H1 (cell line): Measurements from ENCODE around the gene EWSR1. TPM values are rescaled to one million over a fixed set of nuclear protein-coding genes. Genes with fewer than 3 reads are reported as not detected.

ENCODE experiments used
- CTCF ChIA-PET: fragments of 300-600 bp; sonication (Branson Sonifier 250); formaldehyde crosslinking; loops from one replicate; lab custom pipeline; 2021; ENCODE audit not compliant: partially characterized antibody; lab: Charles Lee
- POLR2A ChIA-PET: fragments of 300-600 bp; sonication (Branson Sonifier 250); formaldehyde crosslinking; loops from one replicate; lab custom pipeline; 2021; ENCODE audit warnings: inconsistent platforms; ENCODE audit not compliant: partially characterized antibody; lab: Charles Lee
- DNase-seq, 2 experiments: peaks; one replicate each; pipeline versions ENCODE4 v3.0.0 to v3.0.0-alpha.2; 2010 to 2022; ENCODE audit warnings: low spot score in 2 of 2, low read depth in 1 of 2, mixed read lengths in 1 of 2
- FAIRE-seq: peaks from 2 replicates; lab custom pipeline; 2011; peaks lifted over from hg19 to GRCh38; lab: Jason Lieb, UNC
- H2AFZ ChIP-seq: 2 replicates; pipeline ENCODE4 v1.8.1; 2012; ENCODE audit warnings: low read length, inconsistent platforms
- H2AK5ac ChIP-seq: 2 replicates; pipeline ENCODE4 v1.6.1; 2013; ENCODE audit warnings: low read depth, low read length
- H2BK120ac ChIP-seq: replicated peaks from 2 replicates; pipeline ENCODE3; 2013; ENCODE audit warnings: low read depth, low read length, inconsistent platforms
- H2BK12ac ChIP-seq: 2 replicates; pipeline ENCODE4 v1.6.1; 2013; ENCODE audit warnings: low read depth, low read length
- H2BK15ac ChIP-seq: 2 replicates; pipeline ENCODE4 v1.6.1; 2013; ENCODE audit warnings: low read length
- H2BK20ac ChIP-seq: 2 replicates; pipeline ENCODE4 v1.6.1; 2013; ENCODE audit warnings: low read length
- H2BK5ac ChIP-seq: 2 replicates; pipeline ENCODE4 v1.6.1; 2013; ENCODE audit warnings: low read depth, low read length
- H3K14ac ChIP-seq: 2 replicates; pipeline ENCODE4 v1.6.1; 2013; ENCODE audit warnings: inconsistent platforms; ENCODE audit not compliant: insufficient read length
- H3K18ac ChIP-seq: 2 replicates; pipeline ENCODE4 v1.6.1; 2013; ENCODE audit warnings: low read length; ENCODE audit errors: extremely low read depth
- H3K23ac ChIP-seq: 2 replicates; pipeline ENCODE4 v1.6.1; 2013; ENCODE audit warnings: inconsistent platforms; ENCODE audit not compliant: insufficient read length
- H3K23me2 ChIP-seq: 2 replicates; pipeline ENCODE4 v1.6.1; 2013; ENCODE audit warnings: low read depth, low read length
- H3K27ac ChIP-seq: 2 replicates; pipeline ENCODE4 v1.6.1; 2011; ENCODE audit warnings: low read depth, low read length, inconsistent platforms
- H3K27me3 ChIP-seq, 4 experiments: replicated peaks in 1 of 4; 1 replicate in 1 of 4; 2 replicates in 3 of 4; pipeline versions ENCODE4 v1.6.1 to v1.8.1; 2011 to 2013; ENCODE audit warnings: low read length in 3 of 4, mild to moderate bottlenecking in 3 of 4, inconsistent platforms in 2 of 4, mixed read lengths in 2 of 4, moderate library complexity in 1 of 4; ENCODE audit not compliant: control insufficient read depth in 3 of 4, insufficient read depth in 3 of 4; ENCODE audit errors: extremely low read depth in 1 of 4
- H3K36me3 ChIP-seq, 4 experiments: 2 replicates each; pipeline versions ENCODE4 v1.6.1 to v1.8.1; 2011 to 2013; ENCODE audit warnings: mild to moderate bottlenecking in 4 of 4, low read length in 3 of 4, moderate library complexity in 2 of 4, control low read depth in 1 of 4, inconsistent platforms in 1 of 4; ENCODE audit not compliant: insufficient read depth in 4 of 4, control insufficient read depth in 2 of 4
- H3K4ac ChIP-seq: replicated peaks from 2 replicates; pipeline ENCODE3; 2013; ENCODE audit warnings: low read length, low read depth, mixed read lengths, inconsistent platforms; ENCODE audit not compliant: insufficient read length
- H3K4me1 ChIP-seq, 4 experiments: replicated peaks in 1 of 4; 1 replicate in 1 of 4; 2 replicates in 3 of 4; pipeline versions ENCODE4 v1.6.1 to v1.8.1; 2011 to 2013; ENCODE audit warnings: low read length in 3 of 4, inconsistent platforms in 2 of 4, mixed read lengths in 1 of 4; ENCODE audit not compliant: insufficient read depth in 4 of 4, control insufficient read depth in 3 of 4
- H3K4me2 ChIP-seq, 2 experiments: 2 replicates each; pipeline versions ENCODE4 v1.6.1 to v1.8.1; 2011 to 2013; ENCODE audit warnings: low read depth in 2 of 2, low read length in 2 of 2, control low read depth in 1 of 2, inconsistent platforms in 1 of 2, mild to moderate bottlenecking in 1 of 2; ENCODE audit not compliant: insufficient read depth in 1 of 2
- H3K4me3 ChIP-seq, 4 experiments: fragments of 200-600, 300-600 bp in 1 of 4; sonication (generic), shearing (Covaris generic), sonication (Bioruptor Twin) in 1 of 4; 2 replicates each; pipeline versions ENCODE4 v1.5.1 to v1.8.1; 2011 to 2016; ENCODE audit warnings: low read length in 4 of 4, low read depth in 3 of 4, control low read depth in 2 of 4, inconsistent platforms in 2 of 4, mild to moderate bottlenecking in 2 of 4, mixed read lengths in 1 of 4, moderate library complexity in 1 of 4; ENCODE audit not compliant: insufficient read depth in 2 of 4; ENCODE audit errors: extremely low read depth in 1 of 4
- H3K56ac ChIP-seq: replicated peaks from 2 replicates; pipeline ENCODE3; 2013; ENCODE audit warnings: low read depth, mild to moderate bottlenecking, mixed read lengths, low read length, inconsistent platforms; ENCODE audit not compliant: insufficient read length
- H3K79me1 ChIP-seq: 2 replicates; pipeline ENCODE4 v1.6.1; 2013; ENCODE audit warnings: low read depth, low read length, control low read depth
- H3K79me2 ChIP-seq, 2 experiments: 2 replicates each; pipeline versions ENCODE4 v1.6.1 to v1.8.1; 2012 to 2013; ENCODE audit warnings: low read length in 2 of 2, mild to moderate bottlenecking in 2 of 2, inconsistent platforms in 1 of 2; ENCODE audit not compliant: insufficient read depth in 2 of 2, control insufficient read depth in 1 of 2
- H3K9ac ChIP-seq, 4 experiments: replicated peaks in 1 of 4; 1 replicate in 1 of 4; 2 replicates in 3 of 4; pipeline versions ENCODE4 v1.6.1 to v1.8.1; 2011 to 2013; ENCODE audit warnings: low read depth in 3 of 4, low read length in 3 of 4, control low read depth in 2 of 4, mild to moderate bottlenecking in 2 of 4, moderate library complexity in 2 of 4, inconsistent platforms in 1 of 4; ENCODE audit errors: extremely low read depth in 1 of 4
- H3K9me3 ChIP-seq, 2 experiments: 2 replicates each; pipeline versions ENCODE4 v1.6.1 to v1.8.1; 2012 to 2013; ENCODE audit warnings: mild to moderate bottlenecking in 2 of 2, moderate library complexity in 2 of 2, control low read depth in 1 of 2, inconsistent platforms in 1 of 2, low read depth in 1 of 2, low read length in 1 of 2, mixed read lengths in 1 of 2; ENCODE audit not compliant: insufficient read depth in 2 of 2
- H4K20me1 ChIP-seq, 2 experiments: replicated peaks in 1 of 2; 2 replicates each; pipeline versions ENCODE3 to v1.8.1; 2011 to 2013; ENCODE audit warnings: inconsistent platforms in 2 of 2, low read length in 2 of 2, mild to moderate bottlenecking in 1 of 2; ENCODE audit not compliant: insufficient read depth in 2 of 2, control insufficient read depth in 1 of 2
- H4K5ac ChIP-seq: 2 replicates; pipeline ENCODE4 v1.6.1; 2013; ENCODE audit warnings: low read length, low read depth, mixed read lengths, inconsistent platforms; ENCODE audit not compliant: insufficient read length
- H4K8ac ChIP-seq: 2 replicates; pipeline ENCODE4 v1.8.0; 2013; ENCODE audit warnings: mild to moderate bottlenecking, moderate library complexity, low read length, inconsistent platforms; ENCODE audit not compliant: insufficient read depth; ENCODE audit errors: extremely low read depth
- H4K91ac ChIP-seq: replicated peaks from 2 replicates; pipeline ENCODE3; 2013; ENCODE audit warnings: low read length, mixed read lengths, inconsistent platforms; ENCODE audit not compliant: insufficient read length
- GABPA ChIP-seq: IDR thresholded peaks from 2 replicates; pipeline ENCODE4 v1.6.1; 2011; ENCODE audit warnings: mild to moderate bottlenecking, low read length, moderate library complexity, borderline replicate concordance; ENCODE audit not compliant: insufficient read depth
- SP4 ChIP-seq: IDR thresholded peaks from 2 replicates; pipeline ENCODE4 v1.6.1; 2012; ENCODE audit warnings: low read length, inconsistent platforms
- TAF1 ChIP-seq: IDR thresholded peaks from 2 replicates; pipeline ENCODE4 v1.6.1; 2011; ENCODE audit warnings: mild to moderate bottlenecking, low read depth, low read length
- TAF7 ChIP-seq: optimal IDR thresholded peaks from 2 replicates; pipeline ENCODE3; 2011; ENCODE audit warnings: low read depth, mild to moderate bottlenecking, inconsistent platforms, low read length, moderate library complexity, borderline replicate concordance
- TBP ChIP-seq: IDR thresholded peaks from 2 replicates; pipeline ENCODE4 v1.6.1; 2011; ENCODE audit warnings: low read depth, low read length, improper control_type of control experiment
- TEAD4 ChIP-seq: IDR thresholded peaks from 2 replicates; pipeline ENCODE4 v1.6.1; 2012; ENCODE audit warnings: low read depth, low read length, inconsistent platforms, mixed read lengths
- YY1 ChIP-seq: IDR thresholded peaks from 2 replicates; pipeline ENCODE4 v1.6.1; 2011; ENCODE audit warnings: low read depth, mild to moderate bottlenecking, low read length
- WGBS, 2 experiments: shearing (Covaris generic) in 1 of 2; methylation state at CpG; one replicate each; pipeline versions ENCODE4 v1.1.6 to v1.1.7; 2013 to 2015; ENCODE audit warnings: low lambda C conversion rate in 2 of 2, mixed read lengths in 2 of 2, inconsistent platforms in 1 of 2, low coverage in 1 of 2, missing lambda C conversion rate in 1 of 2; ENCODE audit not compliant: insufficient replicate concordance in 2 of 2, insufficient coverage in 1 of 2, insufficient read length in 1 of 2; ENCODE audit errors: extremely low coverage in 1 of 2, missing lambda C conversion rate in 1 of 2; 5-methylcytosine and 5-hydroxymethylcytosine counted together
- polyA plus RNA-seq, 7 experiments: library from polyadenylated mRNA; depleted of rRNA in 3 of 7; stranded (reverse) in 5 of 7; unstranded in 2 of 7; fragments of >200 nt in 5 of 7; fragments of 200-250 nt in 2 of 7; gene quantifications; 1 replicate in 5 of 7; 2 replicates in 1 of 7; 4 replicates in 1 of 7; pipeline versions ENCODE4 v1.2.1 to v1.2.3, GENCODE V29; 2011 to 2013; ENCODE audit warnings: missing spikeins in 2 of 7, mixed read lengths in 2 of 7
- total RNA-seq: library from RNA; stranded (reverse); fragmentation: NEBNext Ultra II Directional; extraction: Animal tissue kit (Norgen Biotek cat#: 25700); gene quantifications from 2 replicates; pipeline ENCODE4 v1.2.1, GENCODE V29; 2021

The EWSR1 gene
- total and polyA plus RNA-seq, 2 of the 8 experiments (the other 6 are each of a cell fraction or from before 2014, with no cell fraction given) = 387 to 930 TPM

DNA sequence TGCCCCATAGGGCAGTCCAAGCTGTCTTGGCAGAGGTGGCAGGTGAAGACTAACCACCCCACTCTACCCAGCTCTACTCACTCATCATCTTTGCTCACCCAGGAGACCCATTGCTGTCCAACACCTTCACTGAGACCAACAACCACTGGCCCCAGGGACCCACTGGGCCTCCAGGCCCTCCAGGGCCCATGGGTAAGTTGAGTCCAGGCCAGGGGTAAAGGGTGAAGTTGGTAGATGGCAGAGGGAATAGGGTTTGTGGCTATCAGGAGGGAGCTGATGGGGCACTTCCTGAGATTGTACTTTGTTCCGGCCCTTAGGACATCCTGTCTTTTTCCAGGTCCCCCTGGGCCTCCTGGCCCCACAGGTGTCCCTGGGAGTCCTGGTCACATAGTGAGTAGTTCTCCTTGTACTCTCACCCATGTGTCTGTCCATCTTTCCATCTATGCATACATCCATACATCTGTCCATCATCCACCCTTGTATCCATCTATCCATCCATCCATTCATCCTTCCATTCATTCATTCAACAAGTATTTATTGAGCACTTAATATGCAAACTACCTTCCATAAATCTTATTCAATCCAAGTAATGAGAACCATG is 34.7 kb upstream of the EWSR1 start:
- FAIRE-seq (no peak), DNase-seq (no peak)
- Histone ChIP-seq H3K18ac (no peak overlapping the region), H2BK12ac (no peak overlapping the region), H2AK5ac (no peak overlapping the region), H4K91ac (no peak overlapping the region), H3K4me3 (no peak overlapping the region), H3K4me1 (no peaks in the 10 kb centered on the region; a peak in 1 of 7 replicates), H2BK5ac (no peak overlapping the region), H3K79me1 (no peaks in the 10 kb centered on the region), H3K23ac (no peak overlapping the region), H3K36me3 (no peaks in the 10 kb centered on the region), H3K4ac (no peak overlapping the region), H4K5ac (no peak overlapping the region), H3K23me2 (no peaks in the 10 kb centered on the region), H3K14ac (no peak overlapping the region), H3K79me2 (no peaks in the 10 kb centered on the region), H3K9me3 (peaks cover 3 to 4% of the 10 kb centered on the region in 2 experiments; a peak in 1 of 4 replicates), H2BK20ac (no peak overlapping the region), H3K4me2 (no peak overlapping the region), H3K9ac (no peak overlapping the region), H3K27me3 (no peaks in the 10 kb centered on the region), H3K56ac (no peak overlapping the region), H2AFZ (no peak overlapping the region), H3K27ac (no peak overlapping the region), H4K8ac (no peak overlapping the region), H4K20me1 (no peaks in the 10 kb centered on the region), H2BK120ac (no peak overlapping the region), H2BK15ac (no peak overlapping the region)
- ChIA-PET POLR2A (interaction anchor here (0.6 to 1.3 kb wide), 5 partner anchors 16 to 37 kb away, joined by 3 to 6 read pairs (median 3); partner anchors contain the start of genes EWSR1 and RHBDD3), CTCF (interaction anchor here (1.2 to 5.7 kb wide), 4 partner anchors 11 to 193 kb away, joined by 3 to 39 read pairs (median 4); no protein-coding TSS in a partner anchor)
- 79% methylated on average over 1 of the region's 1 CpG; no CpG with 5 or more reads in 1 of the 2 experiments for WGBS, 2 experiments
- TF ChIP-seq YY1 = no peak
- no peak for TF ChIP-seq TAF1
- TF ChIP-seq TEAD4 = no peak
- TF ChIP-seq TBP = no peak
- no peak for TF ChIP-seq GABPA
- TF ChIP-seq SP4 = no peak
- TF ChIP-seq TAF7 = no peak
